Parathyroid adenoma (tissue), 2 donors: ENCODE data around the gene IGFBP6.

Source experiments
- H2AFZ ChIP-seq: fragments of 300-600 bp; sonication (generic); one replicate; pipeline ENCODE4 v1.7.0; 2017; ENCODE audit warnings: antibody characterized with exemption, mild to moderate bottlenecking
- H3K27ac ChIP-seq: fragments of 300-600 bp; sonication (generic); one replicate; pipeline ENCODE4 v1.7.0; 2017
- H3K27me3 ChIP-seq: fragments of 300-600 bp; sonication (generic); one replicate; pipeline ENCODE4 v1.7.0; 2017; ENCODE audit warnings: low read length; ENCODE audit not compliant: control insufficient read depth, insufficient read depth
- H3K36me3 ChIP-seq: fragments of 300-600 bp; sonication (generic); one replicate; pipeline ENCODE4 v1.7.0; 2017; ENCODE audit warnings: low read length; ENCODE audit not compliant: control insufficient read depth, insufficient read depth
- H3K4me1 ChIP-seq: fragments of 300-600 bp; sonication (generic); one replicate; pipeline ENCODE4 v1.7.0; 2017; ENCODE audit warnings: control low read depth
- H3K4me2 ChIP-seq: fragments of 300-600 bp; sonication (generic); one replicate; pipeline ENCODE4 v1.7.0; 2017; ENCODE audit warnings: low read length
- H3K4me3 ChIP-seq: fragments of 300-600 bp; sonication (generic); one replicate; pipeline ENCODE4 v1.7.0; 2017; ENCODE audit warnings: low read depth, low read length
- H3K79me2 ChIP-seq: fragments of 300-600 bp; sonication (generic); one replicate; pipeline ENCODE4 v1.7.0; 2017; ENCODE audit warnings: control low read depth
- H3K9ac ChIP-seq: fragments of 300-600 bp; sonication (generic); one replicate; pipeline ENCODE4 v1.7.0; 2017; ENCODE audit warnings: mild to moderate bottlenecking
- H3K9me3 ChIP-seq: fragments of 300-600 bp; sonication (generic); one replicate; pipeline ENCODE4 v1.7.0; 2017; ENCODE audit warnings: low read length; ENCODE audit not compliant: control insufficient read depth
- CTCF ChIP-seq: fragments of 300-600 bp; sonication (generic); IDR thresholded peaks from one replicate; pipeline ENCODE4 v1.7.0; 2017; ENCODE audit warnings: antibody characterized with exemption, mild to moderate bottlenecking
- donor health status: primary hyperparathyroidism.

IGFBP6 gene

DNA sequence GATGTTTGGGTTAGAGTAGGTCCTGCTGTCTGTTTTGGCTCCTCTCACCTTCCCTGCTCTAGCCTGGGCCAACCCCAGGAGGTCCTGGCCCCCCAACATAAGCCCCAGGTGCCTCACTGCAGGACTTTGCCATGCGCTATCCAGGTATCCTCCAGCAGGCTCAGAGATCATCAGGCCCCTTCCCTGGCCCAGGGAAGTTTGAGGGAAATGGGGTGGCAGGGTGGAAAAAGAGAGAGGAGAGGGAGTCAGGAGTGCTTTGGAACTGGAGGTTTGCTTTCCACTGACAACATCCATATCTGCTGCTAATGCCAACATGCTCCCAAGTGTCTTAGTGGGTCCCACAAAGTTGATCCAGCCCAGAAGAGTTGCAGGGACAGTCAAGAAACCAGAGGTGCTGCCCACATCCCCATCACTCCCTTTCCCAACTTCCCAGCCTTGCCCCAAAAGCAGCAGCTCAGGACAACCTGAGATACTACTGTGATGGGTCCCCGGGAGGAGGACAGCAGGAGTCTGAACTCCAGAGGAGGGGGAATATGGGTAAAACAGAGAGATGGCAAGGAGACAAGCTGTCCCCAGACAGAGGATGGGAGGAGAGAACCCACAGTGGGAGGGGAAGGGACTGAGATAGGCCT is 46.9 kb upstream of the IGFBP6 start:
- no peaks in the 10 kb centered on the region for H3K36me3 ChIP-seq
- no peaks in the 10 kb centered on the region for H3K27me3 ChIP-seq
- no peak for TF ChIP-seq CTCF
- H3K27ac ChIP-seq, result peak overlapping the region; percentile 100
- H3K4me1 ChIP-seq, result peaks cover 67% of the 10 kb centered on the region
- peaks cover 14% of the 10 kb centered on the region for H3K79me2 ChIP-seq
- peak overlapping the region; percentile 65 for H2AFZ ChIP-seq
- H3K4me3 ChIP-seq, result peak overlapping the region; percentile 48
- H3K4me2 ChIP-seq, result peak overlapping the region; percentile 67
- no peaks in the 10 kb centered on the region for H3K9me3 ChIP-seq
- H3K9ac ChIP-seq, result peak overlapping the region; percentile 70

DNA sequence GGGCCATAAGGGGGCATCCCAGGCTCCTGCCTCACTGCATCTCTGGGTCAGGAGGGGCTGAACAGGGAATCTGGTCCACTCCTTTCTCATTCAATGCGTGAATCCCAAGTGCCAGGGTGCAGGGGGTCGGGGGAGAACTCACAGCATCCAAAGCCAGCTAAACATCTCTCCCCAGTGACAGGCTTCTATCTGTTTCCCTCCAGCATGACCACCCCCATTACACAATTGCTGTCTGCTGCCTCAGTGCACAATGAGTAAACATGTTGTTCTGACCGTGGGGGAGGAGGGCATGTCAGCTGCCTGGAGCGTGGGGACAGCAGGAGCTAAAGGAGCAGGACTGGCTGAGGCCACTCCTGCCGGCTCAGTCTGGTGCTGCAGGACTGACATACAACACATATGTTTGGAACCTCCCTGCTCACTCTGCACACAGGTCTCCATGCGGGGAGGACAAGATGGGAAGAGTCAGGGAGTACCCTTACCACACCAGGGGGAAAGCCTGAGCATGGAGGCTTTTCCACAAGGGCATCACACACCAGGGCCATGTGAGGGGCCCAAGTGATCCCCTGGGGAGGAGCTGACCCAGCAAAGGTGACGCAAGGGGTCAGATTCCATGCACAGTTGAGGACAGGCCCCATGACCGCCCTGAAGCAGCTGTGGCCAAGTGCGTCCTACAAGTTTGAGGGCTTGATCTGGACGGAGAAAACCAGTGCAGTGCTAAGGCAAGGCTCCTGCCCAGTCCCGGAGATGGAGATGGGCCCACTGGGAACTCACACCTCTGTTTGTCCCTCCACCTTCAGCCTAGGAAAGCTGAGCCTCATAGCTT is 46.2 kb upstream of the IGFBP6 start:
- Histone ChIP-seq H3K4me3 (peak overlapping the region; percentile 48), H3K9me3 (no peaks in the 10 kb centered on the region), H3K4me1 (peaks cover 59% of the 10 kb centered on the region), H3K27me3 (no peaks in the 10 kb centered on the region), H3K4me2 (peak overlapping the region; percentile 67), H2AFZ (peak overlapping the region; percentile 11), H3K79me2 (peaks cover 14% of the 10 kb centered on the region), H3K9ac (no peak overlapping the region), H3K27ac (peak overlapping the region; percentile 100), H3K36me3 (no peaks in the 10 kb centered on the region)
- TF ChIP-seq CTCF, result no peak

DNA sequence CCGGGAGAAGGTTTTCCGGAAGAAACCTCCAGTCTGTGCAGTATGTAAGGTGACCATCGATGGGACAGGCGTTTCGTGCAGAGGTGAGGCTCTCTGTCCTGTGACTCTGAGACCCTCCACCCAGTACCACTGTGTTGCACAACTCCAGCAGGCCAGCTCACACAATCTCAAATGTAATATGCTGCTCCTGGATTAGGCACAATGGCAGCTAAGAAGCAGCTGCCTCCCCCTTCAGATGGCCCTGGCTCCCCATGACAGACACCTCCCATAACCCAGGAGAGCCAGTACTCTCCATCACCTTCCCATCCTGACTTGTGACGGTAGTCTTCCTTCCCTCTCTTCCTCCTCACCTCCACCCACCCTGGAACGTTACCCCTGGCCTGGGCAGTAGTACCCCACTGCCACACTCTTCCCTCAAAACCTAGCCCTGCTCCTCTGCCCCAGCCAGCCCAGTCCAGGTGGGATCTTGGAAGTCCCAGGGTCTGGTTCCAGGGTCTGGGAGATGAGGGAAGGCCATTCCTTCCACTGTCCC is 45.5 kb upstream of the IGFBP6 start:
- H3K4me3 ChIP-seq, result peak overlapping the region; percentile 39
- no peak overlapping the region for H3K9ac ChIP-seq
- H3K4me2 ChIP-seq, result peak overlapping the region; percentile 67
- TF ChIP-seq CTCF, result no peak
- H3K9me3 ChIP-seq, result no peaks in the 10 kb centered on the region
- no peaks in the 10 kb centered on the region for H3K36me3 ChIP-seq
- H3K27ac ChIP-seq, result peak overlapping the region; percentile 100
- peaks cover 14% of the 10 kb centered on the region for H3K79me2 ChIP-seq
- H3K4me1 ChIP-seq, result peaks cover 58% of the 10 kb centered on the region
- H3K27me3 ChIP-seq, result no peaks in the 10 kb centered on the region
- no peak overlapping the region for H2AFZ ChIP-seq

- H3K4me2 ChIP-seq, result peak overlapping the region; percentile 88
- no peak for TF ChIP-seq CTCF
- peak overlapping the region; percentile 100 for H3K27ac ChIP-seq
- no peaks in the 10 kb centered on the region for H3K36me3 ChIP-seq
- H3K9me3 ChIP-seq, result no peaks in the 10 kb centered on the region
- no peak overlapping the region for H2AFZ ChIP-seq
- H3K4me1 ChIP-seq, result peaks cover 58% of the 10 kb centered on the region
- peak overlapping the region; percentile 70 for H3K4me3 ChIP-seq
- H3K79me2 ChIP-seq, result peaks cover 14% of the 10 kb centered on the region
- H3K9ac ChIP-seq, result no peak overlapping the region
- H3K27me3 ChIP-seq, result no peaks in the 10 kb centered on the region
Measured at GRCh38 chr12:53052419-53053217, 44.8 kb upstream of the IGFBP6 start.
